MM.1S (cell line): ENCODE data around the gene PLEKHM3.

ENCODE experiments used
- EZH2 ChIP-seq: fragments of 300-600 bp; sonication (generic); optimal IDR thresholded peaks from 2 replicates; pipeline ENCODE3; 2017; ENCODE audit warnings: low read depth, mild to moderate bottlenecking, antibody characterized with exemption, low read length, mixed read lengths
- TF ChIP-seq, protein P1 (sequence below): fragments of 300-600 bp; sonication (generic); IDR thresholded peaks from 2 replicates; pipeline ENCODE4 v1.5.1; 2016; ENCODE audit warnings: antibody characterized with exemption, low read length, mixed read lengths

- TF ChIP-seq, protein P1, sequence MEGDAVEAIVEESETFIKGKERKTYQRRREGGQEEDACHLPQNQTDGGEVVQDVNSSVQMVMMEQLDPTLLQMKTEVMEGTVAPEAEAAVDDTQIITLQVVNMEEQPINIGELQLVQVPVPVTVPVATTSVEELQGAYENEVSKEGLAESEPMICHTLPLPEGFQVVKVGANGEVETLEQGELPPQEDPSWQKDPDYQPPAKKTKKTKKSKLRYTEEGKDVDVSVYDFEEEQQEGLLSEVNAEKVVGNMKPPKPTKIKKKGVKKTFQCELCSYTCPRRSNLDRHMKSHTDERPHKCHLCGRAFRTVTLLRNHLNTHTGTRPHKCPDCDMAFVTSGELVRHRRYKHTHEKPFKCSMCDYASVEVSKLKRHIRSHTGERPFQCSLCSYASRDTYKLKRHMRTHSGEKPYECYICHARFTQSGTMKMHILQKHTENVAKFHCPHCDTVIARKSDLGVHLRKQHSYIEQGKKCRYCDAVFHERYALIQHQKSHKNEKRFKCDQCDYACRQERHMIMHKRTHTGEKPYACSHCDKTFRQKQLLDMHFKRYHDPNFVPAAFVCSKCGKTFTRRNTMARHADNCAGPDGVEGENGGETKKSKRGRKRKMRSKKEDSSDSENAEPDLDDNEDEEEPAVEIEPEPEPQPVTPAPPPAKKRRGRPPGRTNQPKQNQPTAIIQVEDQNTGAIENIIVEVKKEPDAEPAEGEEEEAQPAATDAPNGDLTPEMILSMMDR = no peak
- TF ChIP-seq EZH2 = no peak
Observed at GRCh38 chr2:208010506-208010905, 14.8 kb downstream of the PLEKHM3 start.
